ENCODE results near the gene KCNH4.
"Not testable (repeated sequence)": the region's sequence is repeated elsewhere in the genome, so short reads cannot be mapped to it uniquely, and the experiment has no call there.

Gene KCNH4

GRCh38 chr17:42180922-42181850, at the start of gene KCNH4:
TSS of gene KCNH4 (minus strand) at chr17:42181142. CDS start at chr17:42180945, 197 bp downstream.
- peak; percentile 82 to 84 for DNase-seq (ENCODE audit: low read depth in 2 of 2)

- no peak for DNase-seq (ENCODE audit: low read depth in 2 of 2)
Observed at GRCh38 chr17:42230225-42230624, 49.3 kb upstream of the KCNH4 start.

DNA sequence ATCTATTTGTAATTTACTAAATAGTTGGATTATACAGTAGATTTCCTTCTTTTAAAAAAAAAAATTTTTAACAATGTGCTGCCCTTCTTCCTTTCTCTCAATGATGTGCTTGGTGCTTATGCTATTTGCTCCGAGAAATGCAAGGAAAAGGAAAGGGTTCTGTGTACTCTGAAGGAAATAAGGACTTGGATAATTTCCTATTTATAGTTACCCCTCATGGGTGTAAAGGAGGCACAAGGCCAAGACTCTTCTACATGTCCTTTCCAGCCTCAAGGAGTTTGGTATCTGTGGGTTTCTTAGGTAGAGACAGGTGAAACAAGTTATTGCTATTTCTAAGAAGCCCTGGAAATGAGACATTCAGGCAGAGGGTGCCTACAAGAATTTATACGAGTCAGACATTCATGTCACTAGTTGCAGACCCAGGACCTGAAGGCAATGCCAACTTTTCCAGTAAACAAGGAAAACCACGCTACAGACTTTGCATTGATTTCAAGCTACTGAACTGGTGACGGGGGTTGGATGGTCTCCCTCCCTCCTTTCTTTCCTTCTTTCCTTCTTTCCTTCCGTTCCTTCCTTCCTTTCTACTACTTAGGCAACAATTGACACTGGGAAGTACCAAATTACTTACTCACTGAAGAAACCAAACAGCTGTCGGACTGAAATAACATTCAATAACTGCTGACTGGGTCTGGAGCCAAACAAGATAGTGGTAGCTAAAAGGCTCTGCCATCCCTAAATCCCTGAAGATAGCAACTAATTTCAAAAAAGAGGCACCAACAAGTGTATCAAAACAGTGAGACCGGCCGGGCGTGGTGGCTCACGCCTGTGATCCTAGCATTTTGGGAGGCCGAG, 47.1 kb upstream of the KCNH4 start:
- DNase-seq (ENCODE audit: low read depth in 2 of 2) = no peak

DNA sequence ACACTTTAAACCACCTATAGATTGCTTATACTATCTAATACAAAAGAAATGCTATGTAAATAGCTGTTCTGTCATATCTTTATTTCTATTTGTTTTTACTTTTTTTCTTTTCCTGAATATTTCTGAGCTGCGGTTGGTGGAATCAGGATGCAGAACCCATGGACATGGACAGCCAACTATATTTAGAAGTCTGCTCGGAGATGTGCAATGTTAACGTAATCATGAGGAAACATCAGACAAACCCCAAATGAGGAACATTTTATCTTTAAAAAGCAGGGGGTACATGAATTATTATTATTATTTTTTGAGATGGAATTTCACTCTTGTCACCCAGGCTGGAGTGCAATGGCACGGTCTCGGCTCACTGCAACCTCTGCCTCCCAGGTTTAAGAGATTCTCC, 44.7 kb upstream of the KCNH4 start:
- DNase-seq (ENCODE audit: low read depth in 2 of 2) = no peak

DNA sequence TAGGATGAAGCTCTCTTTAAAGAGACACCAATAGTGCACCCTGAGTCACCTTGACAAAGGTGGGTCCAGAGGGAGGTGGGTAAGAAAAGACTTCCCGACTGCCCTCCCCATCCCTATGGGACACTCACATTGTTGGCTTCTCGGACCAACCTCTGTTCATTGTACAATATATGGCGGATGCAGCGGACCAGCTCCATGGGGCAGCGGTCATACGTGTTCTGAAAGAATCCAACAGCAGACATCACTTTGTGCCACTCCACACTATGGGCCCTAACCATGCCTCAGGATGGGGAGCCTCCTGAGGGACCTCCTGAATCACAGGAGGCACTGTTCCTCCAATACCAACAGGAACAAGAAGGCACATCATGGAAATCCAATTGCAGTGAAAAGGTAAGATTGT, 43.7 kb upstream of the KCNH4 start:
- DNase-seq (ENCODE audit: low read depth in 2 of 2) = no peak

GRCh38 chr17:42221886-42222745, 41.2 kb upstream of the KCNH4 start:
- peak; percentile 31 to 53 for DNase-seq (ENCODE audit: low read depth in 2 of 2)

DNA sequence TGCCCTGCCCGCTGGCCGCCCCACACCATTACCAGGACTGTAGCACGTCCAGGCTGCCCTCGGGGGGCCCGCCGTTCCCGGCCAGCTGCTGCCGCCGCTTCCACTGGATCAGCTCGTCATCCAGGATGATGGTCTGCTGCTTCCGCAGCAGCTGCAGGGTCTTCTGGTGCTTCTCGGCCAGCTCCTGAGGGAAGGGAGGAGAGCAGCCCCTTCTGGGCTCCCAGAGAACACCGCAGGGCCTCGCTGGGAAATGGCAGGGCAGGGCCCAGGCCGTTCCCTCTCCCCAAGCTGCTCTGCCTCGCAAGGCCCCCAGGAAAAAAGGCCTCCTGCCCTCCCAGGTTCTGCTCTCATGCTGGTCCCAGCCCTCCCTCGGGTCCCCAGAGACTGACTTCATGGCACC, 38.3 kb upstream of the KCNH4 start:
- DNase-seq (ENCODE audit: low read depth in 2 of 2) = not testable (repeated sequence)

DNA sequence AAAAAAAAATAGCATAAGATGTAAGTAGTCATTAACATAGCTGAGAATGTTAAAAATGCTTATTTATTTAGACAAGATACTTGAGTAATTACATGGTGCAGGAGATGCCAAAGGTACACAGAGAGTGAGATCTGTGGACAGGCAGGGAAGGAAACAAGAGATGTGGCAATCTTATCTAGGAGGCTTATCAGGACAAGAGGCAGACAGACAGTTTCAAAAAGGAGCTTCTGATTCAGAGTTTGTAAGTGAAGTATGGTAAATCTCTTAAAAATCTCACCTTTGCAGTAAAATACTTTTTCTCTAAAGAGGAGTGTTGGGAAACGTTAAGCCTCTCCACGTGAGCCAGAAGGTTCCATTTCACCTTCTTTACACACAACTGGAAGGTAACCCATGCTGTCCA, 33.2 kb upstream of the KCNH4 start:
- DNase-seq (ENCODE audit: low read depth in 2 of 2) = no peak

DNA sequence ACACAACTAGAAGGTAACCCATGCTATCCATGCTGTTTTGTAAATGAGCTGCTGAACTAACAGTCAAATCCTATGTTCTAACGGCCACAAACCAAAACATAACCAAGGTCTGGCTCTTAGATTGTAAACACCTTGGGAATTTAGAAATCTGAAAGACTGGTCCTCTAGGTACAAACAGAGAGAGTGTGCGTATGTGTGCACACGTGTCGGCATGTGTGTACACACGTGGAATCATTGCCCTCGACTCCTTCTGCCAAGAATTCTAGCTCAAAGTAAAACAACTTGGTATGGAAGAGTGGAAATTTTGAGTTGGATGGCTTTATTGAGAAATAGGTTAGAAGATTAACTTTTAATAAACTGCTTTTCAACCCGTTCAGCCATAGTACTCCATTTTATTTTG, 31.4 kb upstream of the KCNH4 start:
- DNase-seq (ENCODE audit: low read depth in 2 of 2) = no peak

- not testable (repeated sequence) for DNase-seq (ENCODE audit: low read depth in 2 of 2)
Observed at GRCh38 chr17:42211921-42212341, 31.0 kb upstream of the KCNH4 start.

DNA sequence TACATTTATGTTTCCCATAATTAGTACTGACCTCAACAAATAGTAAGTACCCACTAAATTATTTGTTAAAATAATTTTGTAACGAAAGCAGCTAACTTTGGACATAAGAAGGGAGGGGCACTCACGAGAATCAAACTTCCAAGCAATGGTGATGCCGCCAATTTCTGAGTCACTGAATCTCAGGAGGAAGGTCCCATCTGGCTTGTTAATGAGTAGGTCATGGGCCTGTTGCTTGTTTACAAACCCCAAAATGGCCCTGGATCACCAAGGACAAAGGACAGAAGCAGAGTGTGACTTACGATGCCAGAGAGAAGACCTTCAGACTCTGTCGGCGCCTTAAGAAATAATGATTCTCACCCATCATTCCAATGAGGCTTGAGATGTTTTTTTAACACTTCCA, 29.1 kb upstream of the KCNH4 start:
- no peak for DNase-seq (ENCODE audit: low read depth in 2 of 2)

GRCh38 chr17:42206153-42206612, 25.2 kb upstream of the KCNH4 start:
- not testable (repeated sequence) for DNase-seq (ENCODE audit: low read depth in 2 of 2)

GRCh38 chr17:42203354-42203753, 22.4 kb upstream of the KCNH4 start:
- no peak for DNase-seq (ENCODE audit: low read depth in 2 of 2)

- no peak for DNase-seq (ENCODE audit: low read depth in 2 of 2)
Observed at GRCh38 chr17:42202696-42203095, 21.8 kb upstream of the KCNH4 start.

DNA sequence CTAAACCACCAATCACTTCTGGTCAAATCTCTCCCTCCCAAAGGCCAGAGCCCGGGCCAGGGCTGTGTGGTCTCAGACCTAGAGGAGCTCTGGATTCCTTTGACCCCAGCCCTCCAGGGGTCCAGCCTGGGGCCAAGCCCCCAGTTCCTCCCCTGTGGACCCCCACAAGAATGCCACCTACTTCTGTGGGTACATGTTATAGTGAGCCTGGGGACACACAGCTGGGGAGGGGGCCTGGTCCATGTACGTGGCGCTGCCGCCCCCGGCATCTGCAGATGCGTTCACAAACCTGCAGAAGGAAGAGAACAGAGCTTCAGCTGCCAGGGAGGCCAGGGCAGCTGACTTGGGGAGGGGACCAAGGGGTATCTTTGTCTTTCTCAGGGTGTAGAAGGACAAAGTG, 21.2 kb upstream of the KCNH4 start:
- DNase-seq (ENCODE audit: low read depth in 2 of 2) = no peak

GRCh38 chr17:42201458-42201772, 20.5 kb upstream of the KCNH4 start:
- no peak for DNase-seq (ENCODE audit: low read depth in 2 of 2)

- DNase-seq (ENCODE audit: low read depth in 2 of 2) = no peak
Observed at GRCh38 chr17:42200706-42201457, 19.9 kb upstream of the KCNH4 start.

- DNase-seq (ENCODE audit: low read depth in 2 of 2) = no peak
Observed at GRCh38 chr17:42199416-42200011, 18.6 kb upstream of the KCNH4 start.

DNA sequence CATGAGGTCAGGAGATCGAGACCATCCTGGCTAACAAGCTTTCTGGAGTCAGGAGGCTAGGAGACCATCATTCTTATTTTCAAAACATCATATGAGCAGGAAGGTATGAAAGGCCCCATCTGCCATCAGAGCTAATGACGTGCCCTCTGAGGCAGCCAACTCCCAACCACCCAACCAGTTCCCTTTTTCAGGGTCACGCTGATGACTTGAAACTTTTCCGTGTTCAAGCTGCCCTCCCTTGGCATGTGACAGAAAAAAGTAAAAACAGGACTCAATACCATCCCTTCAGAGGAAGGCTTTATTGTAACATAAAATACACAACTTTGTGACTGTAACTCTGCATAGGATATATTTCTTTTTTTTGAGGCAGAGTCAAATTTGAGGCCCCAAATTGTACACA, 18.0 kb upstream of the KCNH4 start:
- no peak for DNase-seq (ENCODE audit: low read depth in 2 of 2)

GRCh38 chr17:42197564-42198156, 16.7 kb upstream of the KCNH4 start:
- DNase-seq (ENCODE audit: low read depth in 2 of 2) = no peak

Measured in activated CD4-positive, alpha-beta T cell treated with anti-CD3 and anti-CD28 coated beads for 24 hours (primary cell).